Activated naive CD8-positive, alpha-beta T cell treated with anti-CD3 and anti-CD28 coated beads, Interleukin-2, amount 50 U/mL, for 24 hours (primary cell): ENCODE measurements around the gene AP1B1.
"Not testable (repeated sequence)": the region's sequence is repeated elsewhere in the genome, so short reads cannot be mapped to it uniquely, and the experiment has no call there.

ENCODE experiments used
- ATAC-seq: fragments of 150-1000 bp; cut with Tn5 transposase; one replicate; pipeline ENCODE4 v1.10.0; 2021
- DNase-seq: peaks from one replicate; pipeline ENCODE4 v3.0.0; 2021
- H3K27ac Mint-ChIP-seq: one replicate; pipeline ENCODE4 v1.8.0; 2021; ENCODE audit warnings: mild to moderate bottlenecking, mixed read lengths
- H3K27me3 Mint-ChIP-seq: one replicate; pipeline ENCODE4 v1.8.0; 2021; ENCODE audit warnings: mixed read lengths
- H3K36me3 Mint-ChIP-seq: one replicate; pipeline ENCODE4 v1.8.0; 2021; ENCODE audit warnings: low read depth, mixed read lengths
- H3K4me1 Mint-ChIP-seq: one replicate; pipeline ENCODE4 v1.8.0; 2021; ENCODE audit warnings: mixed read lengths
- H3K4me3 Mint-ChIP-seq: one replicate; pipeline ENCODE4 v1.8.0; 2021; ENCODE audit warnings: mild to moderate bottlenecking, moderate library complexity, mixed read lengths
- H3K9me3 Mint-ChIP-seq: one replicate; pipeline ENCODE4 v1.8.0; 2021; ENCODE audit warnings: mixed read lengths

The AP1B1 gene

GRCh38 chr22:29348956-29349355 lies 39.4 kb downstream of the AP1B1 start:
- Mint-ChIP-seq H3K36me3 (peaks cover 48% of the 10 kb centered on the region), H3K27ac (no peak overlapping the region), H3K4me1 (no peaks in the 10 kb centered on the region), H3K9me3 (no peaks in the 10 kb centered on the region), H3K27me3 (no peaks in the 10 kb centered on the region), H3K4me3 (no peak overlapping the region)
- DNase-seq (no peak), ATAC-seq (no peak)

GRCh38 chr22:29348041-29348440 lies 40.3 kb downstream of the AP1B1 start:
- peaks cover 46% of the 10 kb centered on the region for H3K36me3 Mint-ChIP-seq
- H3K4me3 Mint-ChIP-seq = no peak overlapping the region
- no peak overlapping the region for H3K27ac Mint-ChIP-seq
- DNase-seq = no peak
- ATAC-seq = no peak
- H3K9me3 Mint-ChIP-seq = no peaks in the 10 kb centered on the region
- H3K27me3 Mint-ChIP-seq = no peaks in the 10 kb centered on the region
- H3K4me1 Mint-ChIP-seq = no peaks in the 10 kb centered on the region

GRCh38 chr22:29346659-29347058 lies 41.7 kb downstream of the AP1B1 start:
- Mint-ChIP-seq H3K4me1 (no peaks in the 10 kb centered on the region), H3K27ac (no peak overlapping the region), H3K9me3 (no peaks in the 10 kb centered on the region), H3K36me3 (peaks cover 53% of the 10 kb centered on the region), H3K27me3 (no peaks in the 10 kb centered on the region), H3K4me3 (no peak overlapping the region)
- no peak for DNase-seq
- ATAC-seq = no peak

DNA sequence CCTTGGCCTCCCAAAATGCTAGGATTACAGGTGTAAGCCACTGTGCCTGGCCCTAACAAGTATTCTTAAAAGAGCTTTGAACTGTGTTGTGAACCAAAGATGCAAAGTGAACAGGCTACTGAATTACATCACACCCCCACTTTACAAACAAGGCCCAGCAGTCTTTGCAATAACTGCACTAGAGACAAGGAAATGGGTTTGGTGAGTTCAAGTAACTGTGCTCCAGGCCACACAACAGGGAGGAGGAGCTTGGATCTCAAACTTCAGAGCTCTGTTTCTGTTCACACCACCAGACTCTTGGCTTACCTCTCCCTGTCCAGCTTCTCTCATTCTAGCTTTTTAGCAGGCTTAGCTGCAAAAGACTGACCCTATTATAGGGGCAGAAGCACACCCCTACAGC lies 42.4 kb downstream of the AP1B1 start:
- no peak overlapping the region for H3K4me3 Mint-ChIP-seq
- H3K9me3 Mint-ChIP-seq = no peaks in the 10 kb centered on the region
- H3K27ac Mint-ChIP-seq = no peak overlapping the region
- no peaks in the 10 kb centered on the region for H3K4me1 Mint-ChIP-seq
- no peaks in the 10 kb centered on the region for H3K27me3 Mint-ChIP-seq
- peaks cover 46% of the 10 kb centered on the region for H3K36me3 Mint-ChIP-seq
- no peak for ATAC-seq
- no peak for DNase-seq

- H3K9me3 Mint-ChIP-seq, H3K27ac Mint-ChIP-seq, H3K27me3 Mint-ChIP-seq, ATAC-seq, H3K4me1 Mint-ChIP-seq, DNase-seq, H3K4me3 Mint-ChIP-seq: not testable (repeated sequence)
- peaks cover 47% of the 10 kb centered on the region for H3K36me3 Mint-ChIP-seq
These were observed 43.5 kb downstream of the AP1B1 start for GRCh38 chr22:29344889-29345288.

GRCh38 chr22:29344137-29344536 lies 44.2 kb downstream of the AP1B1 start:
- H3K4me3 Mint-ChIP-seq = no peak overlapping the region
- H3K9me3 Mint-ChIP-seq = no peaks in the 10 kb centered on the region
- no peak for DNase-seq
- peaks cover 42% of the 10 kb centered on the region for H3K36me3 Mint-ChIP-seq
- ATAC-seq = no peak
- no peak overlapping the region for H3K27ac Mint-ChIP-seq
- no peaks in the 10 kb centered on the region for H3K27me3 Mint-ChIP-seq
- no peaks in the 10 kb centered on the region for H3K4me1 Mint-ChIP-seq

GRCh38 chr22:29343313-29343805 lies 45.0 kb downstream of the AP1B1 start:
- DNase-seq (no peak), ATAC-seq (peak; percentile 9)
- peaks cover 42% of the 10 kb centered on the region for H3K36me3 Mint-ChIP-seq
- no peaks in the 10 kb centered on the region for H3K4me1 Mint-ChIP-seq
- no peaks in the 10 kb centered on the region for H3K27me3 Mint-ChIP-seq
- no peak overlapping the region for H3K27ac Mint-ChIP-seq
- H3K9me3 Mint-ChIP-seq = no peaks in the 10 kb centered on the region
- no peak overlapping the region for H3K4me3 Mint-ChIP-seq

- H3K9me3 Mint-ChIP-seq = no peaks in the 10 kb centered on the region
- peaks cover 38% of the 10 kb centered on the region for H3K36me3 Mint-ChIP-seq
- peak; percentile 17 for ATAC-seq
- H3K27me3 Mint-ChIP-seq = no peaks in the 10 kb centered on the region
- H3K27ac Mint-ChIP-seq = no peak overlapping the region
- no peaks in the 10 kb centered on the region for H3K4me1 Mint-ChIP-seq
- DNase-seq = no peak
- H3K4me3 Mint-ChIP-seq = no peak overlapping the region
These were observed 45.6 kb downstream of the AP1B1 start for GRCh38 chr22:29342577-29343312.

DNA sequence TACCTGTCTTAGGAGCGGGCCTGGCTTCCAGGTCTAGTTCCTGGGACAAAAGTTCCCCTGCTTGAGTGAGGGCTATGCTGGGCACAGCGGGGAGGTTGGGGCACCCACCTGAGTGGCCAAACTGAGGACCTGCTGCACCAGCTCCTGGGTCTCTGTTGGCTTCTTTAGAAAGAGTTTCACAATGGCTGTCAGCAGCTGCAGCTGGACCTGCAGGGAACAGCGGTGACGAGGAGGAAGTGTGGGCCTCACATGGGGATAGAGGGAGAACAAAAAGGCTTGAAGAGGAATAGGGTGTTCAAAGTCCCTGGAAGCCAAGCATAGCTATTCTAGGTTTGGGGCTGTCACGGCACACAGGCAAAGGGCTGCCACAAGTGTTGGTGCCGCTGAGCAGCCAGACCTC lies 46.2 kb downstream of the AP1B1 start:
- H3K27me3 Mint-ChIP-seq = no peaks in the 10 kb centered on the region
- peaks cover 34% of the 10 kb centered on the region for H3K36me3 Mint-ChIP-seq
- no peak overlapping the region for H3K4me3 Mint-ChIP-seq
- no peak for ATAC-seq
- H3K27ac Mint-ChIP-seq = no peak overlapping the region
- no peaks in the 10 kb centered on the region for H3K9me3 Mint-ChIP-seq
- H3K4me1 Mint-ChIP-seq = no peaks in the 10 kb centered on the region
- no peak for DNase-seq

GRCh38 chr22:29341849-29342127 lies 46.6 kb downstream of the AP1B1 start:
- no peak overlapping the region for H3K27ac Mint-ChIP-seq
- H3K4me1 Mint-ChIP-seq = no peaks in the 10 kb centered on the region
- H3K4me3 Mint-ChIP-seq = no peak overlapping the region
- H3K9me3 Mint-ChIP-seq = no peaks in the 10 kb centered on the region
- ATAC-seq (no peak), DNase-seq (no peak)
- no peaks in the 10 kb centered on the region for H3K27me3 Mint-ChIP-seq
- H3K36me3 Mint-ChIP-seq = peaks cover 36% of the 10 kb centered on the region

DNA sequence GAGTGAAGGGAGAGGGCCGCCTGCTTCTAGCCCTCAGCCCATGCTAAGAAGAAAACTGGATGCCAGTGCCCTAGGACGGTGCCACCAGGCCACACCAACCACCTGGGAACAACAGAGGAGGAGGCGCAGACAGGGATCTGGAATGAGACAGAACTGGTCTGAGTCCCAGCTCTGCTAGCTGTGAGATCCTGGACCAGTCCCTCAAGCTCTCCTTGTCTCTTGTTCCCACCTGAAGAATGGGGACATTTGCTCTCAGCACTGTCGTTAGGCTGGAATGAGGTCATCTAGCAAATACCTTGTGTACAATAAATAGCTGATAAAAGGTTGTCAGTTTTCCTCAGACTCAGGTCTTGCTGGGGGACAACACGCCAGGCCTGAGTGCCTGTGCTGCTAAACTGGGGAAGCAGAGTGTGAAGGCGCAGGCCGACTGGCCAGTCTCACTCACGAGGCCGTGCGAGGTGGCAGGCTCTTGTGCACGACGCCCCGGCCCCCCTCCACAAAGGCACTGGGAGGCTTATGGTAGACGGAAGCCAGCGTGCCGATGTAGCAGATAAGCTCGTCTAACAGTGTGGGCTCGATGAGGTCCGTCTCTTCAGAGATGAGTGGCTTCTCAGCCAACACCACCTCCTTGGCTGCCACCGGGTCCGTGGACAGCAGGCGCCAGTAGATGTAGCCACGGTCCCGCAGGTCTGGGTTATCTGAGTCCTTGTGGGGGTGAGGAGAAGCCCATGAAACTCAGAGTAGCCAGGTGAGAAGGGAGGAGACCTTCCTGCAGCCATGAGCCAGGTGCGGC lies 47.1 kb downstream of the AP1B1 start:
- Mint-ChIP-seq H3K4me1 (no peaks in the 10 kb centered on the region), H3K36me3 (peaks cover 35% of the 10 kb centered on the region), H3K4me3 (no peak overlapping the region), H3K27ac (no peak overlapping the region), H3K9me3 (no peaks in the 10 kb centered on the region), H3K27me3 (no peaks in the 10 kb centered on the region)
- ATAC-seq = no peak
- DNase-seq = no peak

GRCh38 chr22:29340566-29340965 lies 47.8 kb downstream of the AP1B1 start:
- H3K27me3 Mint-ChIP-seq = no peaks in the 10 kb centered on the region
- H3K4me3 Mint-ChIP-seq = no peak overlapping the region
- no peak overlapping the region for H3K27ac Mint-ChIP-seq
- no peaks in the 10 kb centered on the region for H3K4me1 Mint-ChIP-seq
- no peak for ATAC-seq
- peaks cover 38% of the 10 kb centered on the region for H3K36me3 Mint-ChIP-seq
- H3K9me3 Mint-ChIP-seq = no peaks in the 10 kb centered on the region
- no peak for DNase-seq

- no peak for ATAC-seq
- H3K27ac Mint-ChIP-seq = no peak overlapping the region
- no peak overlapping the region for H3K4me3 Mint-ChIP-seq
- H3K27me3 Mint-ChIP-seq = no peaks in the 10 kb centered on the region
- DNase-seq = no peak
- H3K4me1 Mint-ChIP-seq = no peaks in the 10 kb centered on the region
- peaks cover 34% of the 10 kb centered on the region for H3K36me3 Mint-ChIP-seq
- H3K9me3 Mint-ChIP-seq = no peaks in the 10 kb centered on the region
These were observed 48.8 kb downstream of the AP1B1 start for GRCh38 chr22:29339381-29340235.

DNA sequence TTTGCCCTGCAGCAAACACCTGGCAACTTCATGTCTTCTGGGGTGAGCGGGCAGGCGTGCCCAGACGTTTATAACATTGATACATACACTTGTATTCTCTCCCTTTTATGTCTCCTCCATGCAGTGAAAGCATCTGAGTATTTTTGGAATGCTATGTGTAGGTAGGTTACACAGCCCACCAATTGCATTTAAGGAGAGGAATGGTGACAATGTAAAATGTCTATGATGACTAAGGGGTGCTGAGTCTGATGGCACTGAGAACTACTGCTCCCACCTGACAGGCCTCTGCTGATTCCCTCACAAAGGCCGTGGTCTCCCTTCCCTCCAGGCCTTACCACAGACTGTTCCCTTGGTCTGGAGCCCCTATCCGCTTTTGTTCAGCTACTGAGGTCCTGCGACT lies 50.0 kb downstream of the AP1B1 start:
- H3K36me3 Mint-ChIP-seq = peaks cover 31% of the 10 kb centered on the region
- no peaks in the 10 kb centered on the region for H3K4me1 Mint-ChIP-seq
- DNase-seq = no peak

More for the DNA sequence above, 50.0 kb downstream of the AP1B1 start:
- no peak overlapping the region for H3K4me3 Mint-ChIP-seq
- no peak overlapping the region for H3K27ac Mint-ChIP-seq
- no peak for ATAC-seq
- H3K27me3 Mint-ChIP-seq = no peaks in the 10 kb centered on the region
- no peaks in the 10 kb centered on the region for H3K9me3 Mint-ChIP-seq
